NCI-H2171 treated with DMSO at 0.1 percent for 48 hours (cell line): Measurements from ENCODE around the gene RMDN3.

Experiments used
- DNase-seq: peaks from one replicate; lab custom pipeline; 2025; lab: John Stamatoyannopoulos, UW

Gene RMDN3, protein sequence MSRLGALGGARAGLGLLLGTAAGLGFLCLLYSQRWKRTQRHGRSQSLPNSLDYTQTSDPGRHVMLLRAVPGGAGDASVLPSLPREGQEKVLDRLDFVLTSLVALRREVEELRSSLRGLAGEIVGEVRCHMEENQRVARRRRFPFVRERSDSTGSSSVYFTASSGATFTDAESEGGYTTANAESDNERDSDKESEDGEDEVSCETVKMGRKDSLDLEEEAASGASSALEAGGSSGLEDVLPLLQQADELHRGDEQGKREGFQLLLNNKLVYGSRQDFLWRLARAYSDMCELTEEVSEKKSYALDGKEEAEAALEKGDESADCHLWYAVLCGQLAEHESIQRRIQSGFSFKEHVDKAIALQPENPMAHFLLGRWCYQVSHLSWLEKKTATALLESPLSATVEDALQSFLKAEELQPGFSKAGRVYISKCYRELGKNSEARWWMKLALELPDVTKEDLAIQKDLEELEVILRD

DNA sequence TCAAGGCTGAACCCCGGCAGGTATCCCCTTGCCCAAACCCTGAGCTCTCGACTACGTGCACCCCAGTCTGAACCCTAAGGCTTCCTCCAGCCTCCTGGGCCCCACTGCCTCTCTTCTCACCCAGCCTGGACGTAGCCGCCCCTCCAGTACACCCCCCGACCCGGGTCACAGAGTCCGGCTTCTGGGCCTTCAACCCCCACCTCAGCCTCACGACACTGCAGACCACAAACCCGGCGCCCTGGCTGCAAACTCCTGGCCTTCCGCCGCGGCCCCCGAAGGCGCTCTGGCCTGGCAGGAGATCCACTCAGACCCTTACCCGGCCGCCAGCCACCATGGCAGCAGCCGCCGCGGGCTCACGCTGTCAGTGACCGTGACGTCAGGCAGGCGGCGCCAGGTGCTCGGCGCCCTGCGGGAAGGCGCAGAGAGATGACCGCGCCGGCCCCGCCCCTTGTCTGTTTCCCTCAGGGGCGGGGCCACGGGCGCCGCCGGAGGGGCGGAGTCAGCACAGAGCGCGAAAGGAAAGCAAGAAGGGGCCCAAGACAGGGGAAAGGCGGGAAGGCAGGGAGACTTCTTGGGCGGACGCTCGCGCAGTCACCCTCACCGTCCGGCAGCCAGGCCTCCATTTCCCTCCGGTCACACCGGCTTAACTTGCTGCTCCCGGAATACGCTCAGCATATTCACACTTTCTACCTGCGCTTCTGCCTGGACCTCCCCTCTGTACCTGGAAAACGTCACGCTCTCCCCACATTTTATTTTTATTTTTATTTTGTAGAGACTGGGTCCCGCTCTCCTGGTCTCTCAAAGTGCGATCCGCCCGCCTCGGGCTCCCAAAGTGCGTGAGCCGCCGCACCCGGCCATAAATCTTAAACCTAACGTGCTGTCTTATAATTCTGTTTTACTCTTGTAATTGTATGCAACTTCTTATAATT lies at the start of gene RMDN3:
Gene RMDN3, minus strand, starts transcription at position 372 of the 929 bp plus-strand sequence. CDS start 471 bp downstream, outside the sequence.
- peak; percentile 95 for DNase-seq

DNA sequence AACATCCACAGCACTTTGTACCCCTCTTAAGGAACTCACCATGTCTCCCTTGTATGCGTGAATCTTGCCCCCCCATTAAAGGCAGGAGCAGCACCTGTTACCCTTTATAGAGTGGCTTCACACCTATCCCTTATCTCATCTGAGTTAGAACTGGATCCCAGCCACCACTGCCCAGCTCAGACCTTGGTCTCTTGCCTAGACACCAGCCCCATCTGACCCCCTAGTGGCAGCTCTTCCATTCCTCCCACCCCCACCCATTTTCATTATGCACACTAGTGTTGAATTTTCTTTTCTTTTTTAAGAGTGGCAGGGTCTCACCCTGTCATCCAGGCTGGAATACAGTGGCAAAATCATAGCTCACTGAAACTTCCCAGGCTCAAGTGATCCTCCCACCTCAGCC lies 48.6 kb upstream of the RMDN3 start:
- no peak for DNase-seq

GRCh38 chr15:40803076-40803475 lies 48.0 kb upstream of the RMDN3 start:
- no peak for DNase-seq

- DNase-seq: no peak
These were observed 44.5 kb upstream of the RMDN3 start for GRCh38 chr15:40799523-40799922.

DNA sequence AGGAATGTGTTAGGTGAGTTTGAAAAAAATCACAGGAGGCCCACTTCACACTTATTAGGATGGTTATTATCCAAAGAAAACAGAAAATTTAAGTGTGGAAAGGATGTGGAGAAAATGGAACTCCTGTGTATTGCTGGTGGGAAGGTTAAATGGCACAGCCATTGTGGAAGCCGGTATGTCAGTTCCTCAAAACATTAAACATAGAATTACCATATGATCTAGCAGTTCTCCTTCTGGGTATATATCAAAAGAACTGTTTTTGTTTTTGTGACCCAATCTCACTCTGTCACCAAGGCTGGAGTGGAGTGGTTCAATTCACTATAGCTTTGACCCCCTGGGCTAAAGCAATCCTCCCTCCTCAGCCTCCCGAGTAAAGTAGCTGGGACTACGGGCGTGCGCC lies 41.5 kb upstream of the RMDN3 start:
- DNase-seq: no peak

DNA sequence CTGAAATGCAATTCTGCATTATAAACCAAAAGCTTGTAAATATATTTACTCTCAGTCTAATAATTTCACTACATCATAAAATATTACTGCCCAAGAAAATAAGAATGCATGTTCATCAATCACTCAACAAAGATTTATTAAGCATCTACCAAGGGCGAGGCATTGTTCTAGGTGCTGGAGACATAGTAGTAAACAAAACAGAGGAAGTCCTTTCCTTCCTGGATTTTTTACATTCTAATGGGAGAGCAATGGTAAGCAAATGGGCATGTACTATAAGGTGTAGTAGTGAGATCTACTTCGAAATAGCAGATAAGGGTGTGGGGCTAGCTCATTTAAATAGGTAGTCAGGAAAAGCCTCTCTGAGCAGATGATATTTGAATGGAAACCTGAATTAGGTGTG lies 41.0 kb upstream of the RMDN3 start:
- DNase-seq: no peak

DNA sequence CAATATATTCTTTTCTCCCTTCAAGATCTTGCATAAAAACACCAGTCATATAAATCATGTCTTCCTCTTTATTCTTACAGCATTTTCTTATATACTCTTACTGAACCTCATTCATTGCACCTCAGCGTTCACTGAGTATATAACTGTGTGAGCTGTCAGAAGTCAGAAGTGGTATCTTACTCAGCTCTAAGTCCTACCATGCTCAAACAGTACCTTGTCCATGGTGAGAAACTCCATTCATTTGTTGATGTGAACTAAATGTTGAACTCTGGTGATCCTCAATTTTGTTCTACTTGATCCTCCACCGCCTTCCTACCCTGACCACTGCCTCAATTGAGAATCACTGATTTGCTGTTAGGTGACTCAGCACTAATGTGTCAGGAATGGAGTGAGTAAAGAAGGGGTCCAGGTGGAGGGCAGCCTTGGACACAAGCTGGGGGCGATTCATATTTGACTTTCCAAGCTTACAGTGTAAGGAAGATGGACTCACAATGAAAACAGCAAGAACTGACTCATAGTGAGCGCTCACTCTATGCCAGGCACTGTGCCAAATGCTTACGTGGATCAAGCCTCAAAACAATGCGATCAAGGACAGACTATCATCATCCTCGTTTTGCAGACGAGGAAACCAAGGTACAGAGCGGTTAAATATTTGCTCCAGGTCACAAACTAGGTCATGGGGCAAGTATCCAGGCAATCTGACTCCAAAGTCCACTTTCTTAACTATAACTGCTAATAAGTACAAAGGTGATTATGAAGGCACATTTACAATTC lies 38.3 kb upstream of the RMDN3 start:
- no peak for DNase-seq

DNA sequence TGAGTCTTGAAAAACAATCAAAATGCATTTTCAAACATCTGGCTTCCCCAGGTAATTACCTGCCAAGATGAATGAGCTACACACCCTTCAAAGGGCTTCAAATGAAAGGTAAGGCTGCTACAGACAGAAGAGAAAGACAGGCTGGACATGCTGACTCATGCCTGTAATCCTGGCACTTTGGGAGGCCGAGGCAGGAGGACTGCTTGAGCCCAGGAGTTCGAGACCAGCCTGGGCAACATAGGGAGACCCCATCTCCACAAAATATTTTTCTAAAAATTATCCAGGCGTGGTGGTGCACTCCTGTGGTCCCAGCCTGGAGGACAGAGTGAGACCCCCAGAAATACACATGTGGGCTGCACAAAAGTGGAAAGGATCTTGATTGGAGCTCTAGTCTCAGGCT lies 37.3 kb upstream of the RMDN3 start:
- DNase-seq: peak; percentile 9

GRCh38 chr15:40790718-40791117 lies 35.7 kb upstream of the RMDN3 start:
- no peak for DNase-seq

DNA sequence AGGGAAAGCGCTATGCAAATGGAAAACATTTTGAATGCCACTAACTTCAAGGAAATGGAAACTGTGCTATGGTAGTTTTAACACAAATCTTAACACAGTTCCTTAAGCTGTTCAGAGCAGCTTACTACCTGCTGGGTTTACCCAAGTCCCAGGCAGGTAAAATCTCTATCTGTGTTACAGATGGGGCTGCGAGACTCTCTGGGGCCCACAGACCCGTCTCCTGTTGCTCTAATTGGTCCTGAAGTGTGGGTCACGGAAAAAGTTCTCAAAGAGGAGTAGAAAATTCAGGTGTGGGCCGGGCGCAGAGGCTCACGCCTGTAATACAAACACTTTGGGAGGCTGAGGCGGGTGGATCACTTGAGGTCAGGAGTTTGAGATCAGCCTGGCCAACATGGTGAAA lies 34.9 kb upstream of the RMDN3 start:
- DNase-seq: no peak

DNA sequence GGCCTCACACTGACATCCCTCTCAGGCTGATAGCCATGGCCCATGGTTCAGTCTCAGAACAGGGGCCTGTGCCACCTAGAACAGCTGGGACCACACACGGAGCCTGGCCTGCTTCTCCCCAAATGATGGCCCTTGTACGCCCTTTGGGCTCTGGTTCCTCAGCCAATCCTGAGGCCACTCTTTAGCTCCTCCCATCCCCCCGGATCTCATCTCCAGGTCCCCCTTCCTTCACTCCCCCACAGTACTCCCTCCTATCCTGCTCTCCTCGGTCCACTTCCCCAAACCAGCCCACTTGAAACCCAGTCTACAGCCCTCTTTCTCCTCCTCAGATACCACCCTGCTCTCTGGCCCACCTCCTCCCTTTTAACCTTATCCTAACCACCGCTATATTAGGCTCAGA lies 34.1 kb upstream of the RMDN3 start:
- DNase-seq: no peak

- no peak for DNase-seq
These were observed 32.9 kb upstream of the RMDN3 start for GRCh38 chr15:40787991-40788390.

DNA sequence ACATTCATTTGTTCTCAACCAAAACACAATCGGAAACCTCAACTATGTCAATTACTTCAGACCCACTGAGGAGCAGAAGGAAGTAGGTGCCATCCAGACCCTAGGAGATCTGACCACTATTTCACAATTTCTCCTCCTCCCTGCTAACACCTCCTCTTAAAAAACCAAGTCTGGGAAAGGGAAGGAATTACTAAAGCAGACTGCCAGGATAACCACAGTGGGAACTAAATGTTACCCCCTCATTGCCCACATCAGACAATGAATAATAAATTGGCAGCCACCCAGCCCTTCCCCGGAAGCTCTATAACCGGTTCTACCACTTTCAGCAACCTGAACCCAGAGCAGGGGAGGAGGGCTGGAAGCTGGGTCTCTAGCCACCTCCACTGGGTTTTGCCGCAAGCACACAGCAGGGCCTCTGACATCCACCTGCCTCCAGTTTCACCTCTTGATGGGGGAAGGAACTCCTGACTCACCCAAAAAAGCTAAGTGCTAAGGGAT lies 32.3 kb upstream of the RMDN3 start:
- DNase-seq: peak; percentile 21

DNA sequence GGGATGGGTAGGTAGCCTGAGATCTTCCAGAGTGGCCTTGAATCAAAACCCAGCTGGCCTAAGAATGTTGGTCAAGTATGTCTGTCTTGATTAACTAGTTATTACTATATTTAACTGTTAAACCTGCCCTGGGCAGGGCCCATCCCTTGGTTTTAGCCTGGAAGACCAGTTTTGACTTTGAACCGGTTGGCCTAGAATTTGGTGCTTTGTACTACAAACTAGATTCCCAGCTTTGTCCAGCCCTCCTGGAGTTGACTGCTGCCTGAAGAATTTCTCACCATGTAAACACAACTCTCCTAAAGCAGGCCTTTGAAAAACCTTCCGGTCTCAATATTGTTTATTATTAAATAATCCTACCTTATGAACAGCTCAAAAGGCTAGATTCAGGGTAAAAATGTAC lies 30.8 kb upstream of the RMDN3 start:
- DNase-seq: no peak

DNA sequence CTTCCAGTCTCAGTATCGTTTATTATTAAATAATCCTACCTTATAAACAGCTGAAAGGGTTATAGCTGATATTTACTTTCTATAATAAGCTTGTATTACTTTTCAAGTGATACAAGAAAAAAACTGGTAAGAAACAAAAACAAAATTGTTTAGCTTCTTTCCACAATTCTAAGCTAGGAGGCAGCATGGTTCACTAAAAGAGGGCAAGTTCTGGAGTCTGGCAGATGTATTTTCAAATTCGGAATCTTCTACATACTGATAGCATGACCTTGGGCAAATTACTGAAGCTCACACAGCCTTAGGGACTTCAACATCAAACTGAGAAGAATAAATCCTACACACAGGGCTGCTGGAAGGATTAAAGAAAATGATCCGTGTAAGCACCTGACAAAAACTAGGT lies 30.1 kb upstream of the RMDN3 start:
- no peak for DNase-seq

DNA sequence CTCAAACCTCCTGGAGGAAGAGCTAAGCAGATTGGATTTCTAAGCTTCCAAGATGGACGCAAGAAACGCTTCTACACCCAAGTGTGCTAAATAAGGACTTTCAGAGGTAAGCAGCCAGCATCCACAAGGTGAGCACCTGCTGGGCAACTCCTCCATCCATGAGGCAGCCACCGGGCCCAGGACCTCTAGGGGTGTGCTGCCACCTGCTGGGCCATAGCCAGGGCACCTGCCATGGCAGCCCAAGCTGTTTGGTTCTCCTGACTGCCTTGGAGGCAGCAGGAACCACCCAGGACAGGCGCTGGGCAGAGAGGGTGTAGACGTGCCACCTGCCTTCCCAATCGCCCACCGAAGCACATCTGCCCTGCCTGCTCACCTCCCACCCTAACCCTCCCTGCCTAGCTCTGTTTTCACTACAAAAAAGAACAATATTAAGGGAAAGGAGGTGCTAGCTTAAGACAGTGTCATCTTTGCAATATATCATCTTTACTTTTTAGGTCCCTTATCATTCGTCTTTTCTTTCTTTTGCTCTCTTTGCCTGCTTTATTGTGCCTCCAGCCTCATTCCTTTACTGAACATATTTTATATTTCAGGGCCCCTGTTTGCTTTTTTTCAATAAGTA lies 27.7 kb upstream of the RMDN3 start:
- DNase-seq: peak; percentile 86

GRCh38 chr15:40776537-40777141 lies 21.6 kb upstream of the RMDN3 start:
- no peak for DNase-seq

DNA sequence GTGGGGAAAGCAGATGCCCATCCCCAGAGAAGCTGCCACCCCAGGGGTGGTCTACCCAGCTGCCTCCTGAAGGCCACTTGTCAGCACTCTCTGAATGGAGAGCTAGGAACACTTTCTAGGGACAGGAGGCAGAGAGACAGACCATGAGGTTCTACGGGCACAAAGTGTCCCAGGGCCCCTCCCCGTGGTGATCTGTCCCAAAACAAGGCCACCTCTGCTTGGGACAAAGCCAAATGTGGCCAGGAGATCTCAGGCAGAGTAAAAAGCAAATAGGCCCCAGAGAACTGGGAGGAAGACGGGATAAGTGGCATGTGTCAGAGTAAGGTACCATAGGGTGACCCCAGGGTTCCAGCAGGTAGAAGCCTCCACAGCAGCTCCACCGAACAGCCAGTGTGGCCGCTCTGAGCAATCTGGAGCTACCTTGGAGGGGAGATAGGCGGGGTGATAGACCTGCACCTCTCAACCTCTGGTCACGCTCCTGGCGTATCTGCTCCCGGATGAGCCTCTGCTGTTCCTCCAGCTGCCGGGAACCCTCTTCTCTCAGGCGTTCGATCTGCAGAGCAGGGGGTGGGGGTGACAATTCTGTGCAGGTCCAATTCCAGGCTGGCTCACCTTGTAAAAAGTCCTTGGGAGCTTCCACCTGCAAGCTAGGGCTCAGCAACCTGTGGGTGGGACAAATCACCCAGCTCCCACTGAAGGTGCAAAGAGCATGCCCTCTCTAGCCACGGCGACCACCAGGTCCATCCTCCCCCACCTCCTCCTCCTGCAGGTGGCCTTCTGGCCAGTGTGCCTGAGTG lies 20.9 kb upstream of the RMDN3 start:
- no peak for DNase-seq

GRCh38 chr15:40775007-40775406 lies 20.0 kb upstream of the RMDN3 start:
- DNase-seq: no peak

DNA sequence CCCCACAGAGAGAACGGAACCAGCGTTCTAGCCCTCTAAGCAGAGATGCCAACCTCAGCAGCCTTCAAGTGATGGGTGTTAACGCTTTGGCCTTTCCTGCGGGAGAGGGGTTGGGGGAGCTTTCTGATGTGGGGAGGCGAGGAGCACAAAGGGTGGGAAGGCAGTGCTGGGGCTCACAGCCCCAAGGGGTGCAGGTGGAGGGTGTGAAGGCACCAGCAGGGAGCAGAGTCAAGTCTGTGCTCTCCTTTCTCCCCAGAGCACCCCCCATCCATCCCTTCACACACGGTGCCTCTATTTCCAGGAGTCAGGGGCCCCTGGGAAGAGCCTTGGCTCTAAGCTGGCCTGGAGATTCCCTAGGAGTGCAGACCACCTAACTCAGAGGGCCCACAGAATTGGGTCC lies 18.8 kb upstream of the RMDN3 start:
- DNase-seq: no peak
